HG03442 (cell line): ENCODE measurements around the gene PSMD12.
"Not testable (repeated sequence)": the region's sequence is repeated elsewhere in the genome, so short reads cannot be mapped to it uniquely, and the experiment has no call there.

ENCODE experiments used
- ATAC-seq: cut with Tn5 transposase; IDR thresholded peaks from one replicate; pipeline ENCODE4 v1.9.1; 2021; ENCODE audit warnings: mild to moderate bottlenecking, moderate library complexity; ENCODE audit not compliant: unreplicated experiment

The PSMD12 gene

DNA sequence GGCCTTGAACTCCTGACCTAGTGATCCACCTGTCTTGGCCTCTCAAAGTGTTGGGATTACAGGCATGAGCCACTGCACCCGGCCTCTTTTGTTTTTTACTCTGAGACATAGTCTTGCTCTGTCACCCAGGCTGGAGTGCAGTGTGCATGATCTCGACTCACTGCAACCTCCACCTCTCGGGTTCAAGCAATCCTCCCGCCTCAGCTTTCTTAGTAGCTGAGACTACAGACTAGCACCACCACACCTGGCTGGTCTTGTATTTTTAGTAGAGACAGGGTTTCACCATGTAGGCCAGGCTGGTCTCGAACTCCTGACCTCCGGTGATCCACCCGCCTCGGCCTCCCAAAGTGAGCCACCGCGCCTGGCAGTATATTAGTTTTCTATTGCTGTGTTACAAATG, 22.2 kb upstream of the PSMD12 start:
- not testable (repeated sequence) for ATAC-seq

DNA sequence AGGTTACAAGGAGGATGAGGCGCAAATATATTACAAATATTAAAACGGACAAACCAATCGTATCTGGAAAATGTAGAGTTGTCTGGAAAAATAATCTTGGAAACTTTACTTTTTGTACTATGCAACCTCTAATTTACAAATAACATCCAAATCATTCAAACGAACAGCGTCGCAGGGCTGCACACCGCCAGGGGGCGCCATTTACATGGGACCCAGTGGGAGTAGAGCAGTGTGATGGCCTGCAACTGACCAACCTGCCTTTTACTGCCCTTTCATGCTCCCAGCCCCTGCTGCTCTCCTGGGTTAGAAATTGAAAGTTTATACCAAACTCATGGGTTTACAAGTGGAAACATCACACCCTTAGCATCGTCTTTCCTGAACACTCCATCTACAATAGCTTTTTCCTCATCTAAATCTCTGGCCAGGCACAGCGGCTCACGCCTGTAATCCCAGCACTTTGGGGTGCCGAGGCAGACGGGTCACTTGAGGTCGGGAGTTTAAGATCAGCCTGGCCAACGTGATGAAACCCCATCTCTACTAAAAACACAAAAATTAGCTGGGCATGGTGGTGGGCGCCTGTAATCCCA, 20.7 kb upstream of the PSMD12 start:
- ATAC-seq = no peak

DNA sequence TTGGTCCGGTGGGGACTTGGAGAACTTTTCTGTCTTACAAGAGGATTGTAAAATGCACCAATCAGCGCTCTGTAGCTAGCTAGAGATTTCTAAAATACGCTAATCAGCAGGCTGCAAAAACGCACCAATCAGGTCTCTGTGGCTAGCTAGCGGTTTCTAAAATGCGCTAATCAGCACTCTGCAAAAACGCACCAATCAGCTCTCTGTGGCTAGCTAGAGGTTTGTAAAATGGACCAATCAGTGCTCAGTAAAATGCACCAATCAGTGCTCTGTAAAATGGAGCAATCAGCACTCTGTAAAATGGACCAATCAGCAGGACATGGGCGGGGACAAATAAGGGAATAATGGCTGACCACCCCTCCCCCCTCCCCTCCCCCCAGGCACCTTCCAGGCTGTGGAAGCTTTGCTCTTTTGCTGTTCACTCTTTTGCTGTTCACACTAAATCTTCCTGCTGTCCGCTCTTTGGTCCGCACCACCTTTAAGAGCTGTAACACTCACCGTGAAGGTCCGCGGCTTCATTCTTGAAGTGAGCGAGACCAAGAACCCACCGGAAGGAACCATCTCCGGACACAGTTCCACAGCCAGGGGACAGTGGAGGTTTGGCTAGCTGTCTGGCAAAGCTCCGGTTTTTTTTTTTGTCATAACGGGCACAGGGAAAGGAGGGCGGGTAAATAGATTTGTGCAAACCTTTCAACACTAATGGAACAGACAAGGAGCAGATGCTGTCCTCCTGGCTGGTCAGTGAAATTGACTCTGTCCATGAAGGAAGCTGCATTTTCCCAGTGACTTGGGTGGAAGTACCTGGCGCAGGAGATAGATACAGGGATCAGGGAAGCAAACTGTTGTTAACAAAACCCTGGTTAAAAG, 19.0 kb upstream of the PSMD12 start:
- ATAC-seq = no peak

DNA sequence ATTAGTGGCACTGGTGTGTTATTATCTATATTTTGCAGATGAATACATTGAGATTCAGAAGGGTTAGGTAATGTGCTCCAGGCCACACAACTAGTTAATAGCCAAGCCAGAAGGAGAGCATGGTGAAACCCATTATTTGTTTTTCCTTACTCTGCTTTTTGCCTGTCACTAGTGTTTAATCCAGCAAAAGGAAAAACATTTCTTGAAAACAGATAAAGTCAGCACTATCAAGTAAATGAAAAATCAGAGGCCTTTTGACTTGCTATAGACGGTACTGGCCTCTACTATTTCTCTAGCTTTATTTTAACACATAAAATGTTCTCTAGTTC, 15.5 kb upstream of the PSMD12 start:
- ATAC-seq = no peak

DNA sequence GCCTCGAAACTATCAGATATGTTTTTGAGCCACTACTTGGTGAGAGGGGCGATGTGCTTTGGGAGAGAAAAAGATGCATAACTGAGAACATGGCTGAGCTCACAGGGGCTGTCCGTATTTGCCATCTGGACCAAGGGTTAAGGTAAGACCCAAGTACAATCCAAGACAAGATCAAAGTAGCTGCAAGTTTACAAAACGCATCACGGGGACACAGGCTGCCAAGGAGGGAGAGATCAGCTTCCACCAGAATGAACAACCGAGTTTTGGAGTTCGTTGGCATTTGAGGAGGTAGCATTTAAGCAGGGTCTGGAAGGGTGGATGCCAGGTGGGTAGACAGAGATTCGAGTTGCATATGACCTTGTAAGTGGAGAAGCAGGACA, 12.9 kb upstream of the PSMD12 start:
- ATAC-seq = no peak

DNA sequence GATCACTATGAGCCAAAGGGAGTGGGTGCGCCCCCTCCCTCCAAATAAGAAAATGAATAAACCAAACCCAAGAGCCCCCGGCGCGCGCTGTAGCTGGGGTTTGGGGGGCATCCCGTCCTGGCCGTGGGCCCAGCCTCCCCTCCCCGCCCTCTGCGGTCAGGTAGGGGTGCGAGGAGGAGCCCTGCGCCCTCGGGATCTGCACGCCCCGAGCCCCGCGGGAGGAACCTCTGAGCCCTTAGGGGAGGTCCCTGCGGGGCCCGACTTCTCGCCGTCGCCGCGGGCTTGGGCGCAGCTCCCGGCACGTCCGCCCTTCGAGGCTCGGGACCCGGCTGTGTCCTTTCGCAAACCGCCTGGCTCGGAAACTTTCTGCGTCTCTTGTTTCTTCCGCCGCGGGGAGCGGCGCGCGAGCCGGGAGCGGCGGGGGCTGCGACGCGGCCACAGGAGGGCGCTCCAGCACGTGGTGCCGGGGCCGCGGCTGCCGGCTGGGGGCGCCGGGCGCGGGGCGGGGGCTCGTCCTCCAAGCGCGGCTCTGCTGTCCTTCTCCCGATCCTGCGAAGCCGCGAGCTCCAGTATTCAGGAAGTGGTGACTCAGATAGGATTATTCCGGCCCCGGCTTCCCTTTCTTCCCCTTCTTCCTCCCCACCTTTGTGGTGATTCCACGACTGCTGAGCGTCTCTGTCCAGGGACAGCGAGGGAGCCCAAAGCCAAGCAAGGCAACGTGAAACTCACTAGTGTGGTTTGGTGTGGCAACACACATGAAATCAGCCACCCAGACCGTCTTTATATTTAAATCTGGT, 12.3 kb upstream of the PSMD12 start:
- no peak for ATAC-seq

DNA sequence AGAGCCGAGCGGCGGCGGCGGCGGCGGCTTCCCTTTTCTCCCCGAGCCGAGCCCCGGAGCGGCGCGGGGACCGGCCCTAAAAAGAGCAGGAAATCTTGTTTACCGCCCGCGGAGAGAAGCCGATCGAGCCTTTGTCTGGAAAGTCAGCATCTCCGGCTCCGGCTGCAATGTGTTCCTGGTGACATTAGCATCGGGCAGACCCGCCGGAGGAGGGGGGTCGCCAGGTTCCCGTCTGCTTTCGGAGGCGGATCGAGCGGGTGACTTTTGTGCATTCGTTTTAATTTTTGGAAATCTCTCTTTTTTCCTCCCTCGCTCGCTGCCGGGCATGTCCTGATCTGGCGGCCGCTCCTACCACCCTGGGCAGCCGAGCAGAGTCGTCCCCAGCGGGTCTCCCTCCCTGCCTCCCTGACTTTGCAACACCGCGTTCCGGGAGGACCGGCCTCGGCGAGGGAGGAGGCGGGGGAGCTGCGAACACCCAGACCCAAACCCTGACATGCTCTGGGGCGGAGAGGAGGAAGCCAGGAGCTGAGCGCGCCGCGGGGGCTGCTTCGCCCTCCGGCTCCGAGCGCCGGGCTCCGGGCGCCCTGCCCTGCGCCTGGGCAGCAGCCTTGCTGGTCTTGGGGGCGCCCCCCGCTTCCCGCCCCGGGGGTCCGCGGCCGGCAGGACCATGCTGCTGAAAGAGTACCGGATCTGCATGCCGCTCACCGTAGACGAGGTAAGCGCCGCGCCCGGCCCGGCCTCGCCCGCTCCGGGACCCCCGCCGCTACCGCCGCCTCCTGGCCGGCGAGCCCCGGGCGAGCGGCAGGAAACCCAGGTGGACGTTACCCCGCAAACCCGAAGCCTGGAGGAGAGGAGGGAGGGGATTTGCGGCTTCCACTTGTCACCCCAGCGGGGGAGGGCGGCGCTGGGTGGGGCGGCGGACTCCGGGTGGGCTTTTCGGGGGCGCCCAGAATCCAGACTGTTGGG, 11.4 kb upstream of the PSMD12 start:
- no peak for ATAC-seq

DNA sequence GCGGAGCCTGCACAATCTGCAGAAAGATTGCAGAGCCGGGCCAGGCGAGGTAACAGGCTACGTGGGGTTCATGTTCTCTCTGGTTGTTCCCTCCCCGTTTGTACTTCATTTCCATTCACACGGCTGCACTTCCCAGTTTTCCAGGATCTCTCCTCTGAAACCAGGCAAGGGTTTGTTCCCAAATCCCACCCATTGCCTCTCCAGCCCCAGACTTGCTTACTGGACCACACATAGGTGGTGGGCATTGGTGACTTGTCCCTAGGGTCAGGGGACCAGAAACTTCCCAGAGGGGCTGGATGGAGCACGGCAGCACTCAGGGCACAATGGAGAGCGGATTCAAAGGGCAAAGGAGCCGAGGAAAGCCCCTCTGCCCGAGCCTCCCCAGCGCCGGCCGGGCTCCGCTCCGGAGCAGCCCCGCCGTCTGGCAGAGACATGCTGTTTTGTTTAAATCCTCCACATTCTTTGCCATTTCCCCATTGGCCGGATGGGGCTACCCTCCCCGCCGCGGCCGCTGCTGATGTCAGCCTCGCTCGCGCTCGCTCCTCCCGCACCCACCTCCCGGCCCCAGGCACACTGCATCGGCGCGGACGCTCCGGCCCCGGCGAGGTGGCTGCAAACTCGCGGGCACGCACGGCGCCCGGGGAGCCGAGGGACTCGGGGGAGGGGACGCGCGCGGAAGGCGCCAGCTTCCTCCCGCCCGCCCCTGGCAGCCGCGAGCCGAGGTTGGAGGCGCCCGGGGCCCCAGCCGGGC, 10.5 kb upstream of the PSMD12 start, which contains the start of gene PITPNC1:
TSS of gene PITPNC1 (plus strand) at position 545 of the 751 bp plus-strand sequence.
- ATAC-seq = peak; percentile 67

DNA sequence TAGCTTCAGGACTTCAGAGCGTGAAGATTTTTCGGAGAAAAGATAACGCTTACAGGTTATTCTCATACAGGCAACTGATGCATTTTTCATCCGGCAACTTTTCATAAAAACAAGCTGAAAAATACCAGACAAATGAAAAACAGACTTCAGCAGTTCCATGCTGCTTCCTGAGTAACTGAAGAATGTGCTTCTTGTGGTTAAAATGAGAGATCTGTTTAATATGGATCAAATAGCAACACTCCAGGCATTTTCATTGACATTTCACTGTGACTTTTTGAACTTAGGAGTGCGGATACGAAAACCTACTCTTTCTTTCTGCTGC, 10.0 kb upstream of the PSMD12 start:
- no peak for ATAC-seq

DNA sequence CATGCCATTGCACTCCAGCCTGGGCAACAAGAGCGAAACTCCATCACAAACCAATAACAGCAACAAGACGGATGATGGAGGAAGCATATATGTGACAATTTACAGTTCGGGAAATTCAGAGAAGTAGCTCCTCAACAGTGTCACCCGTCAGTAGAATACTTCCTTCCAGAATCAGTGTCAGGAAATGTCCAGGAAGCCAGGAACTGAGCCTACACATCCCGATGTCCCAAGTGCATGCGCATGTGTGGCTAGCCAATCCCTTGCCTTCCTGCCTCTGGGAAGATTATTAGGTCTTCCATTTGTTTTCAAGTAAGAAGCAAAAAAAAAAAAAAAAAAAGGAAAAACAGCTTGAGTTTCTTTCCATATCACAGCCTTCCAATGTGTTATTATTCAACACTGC, 9.3 kb upstream of the PSMD12 start:
- no peak for ATAC-seq

DNA sequence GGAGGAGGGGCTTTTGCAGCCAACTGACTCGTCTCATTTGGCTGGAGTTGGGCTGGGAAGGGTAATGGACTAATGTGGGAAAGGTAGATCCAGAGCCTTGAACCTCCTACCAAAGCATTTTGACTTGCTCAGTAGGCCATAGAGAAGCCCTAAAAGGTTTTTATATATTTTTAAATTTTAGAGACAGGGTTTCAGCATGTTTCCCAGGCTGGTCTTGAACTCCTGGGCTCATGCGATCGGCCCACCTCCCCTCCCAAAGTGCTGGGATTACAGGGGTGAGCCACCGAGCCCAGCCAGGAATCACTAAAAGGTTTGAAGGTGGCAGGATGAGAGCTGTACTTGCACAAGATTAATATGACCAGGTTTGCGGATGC, 8.7 kb upstream of the PSMD12 start:
- no peak for ATAC-seq

DNA sequence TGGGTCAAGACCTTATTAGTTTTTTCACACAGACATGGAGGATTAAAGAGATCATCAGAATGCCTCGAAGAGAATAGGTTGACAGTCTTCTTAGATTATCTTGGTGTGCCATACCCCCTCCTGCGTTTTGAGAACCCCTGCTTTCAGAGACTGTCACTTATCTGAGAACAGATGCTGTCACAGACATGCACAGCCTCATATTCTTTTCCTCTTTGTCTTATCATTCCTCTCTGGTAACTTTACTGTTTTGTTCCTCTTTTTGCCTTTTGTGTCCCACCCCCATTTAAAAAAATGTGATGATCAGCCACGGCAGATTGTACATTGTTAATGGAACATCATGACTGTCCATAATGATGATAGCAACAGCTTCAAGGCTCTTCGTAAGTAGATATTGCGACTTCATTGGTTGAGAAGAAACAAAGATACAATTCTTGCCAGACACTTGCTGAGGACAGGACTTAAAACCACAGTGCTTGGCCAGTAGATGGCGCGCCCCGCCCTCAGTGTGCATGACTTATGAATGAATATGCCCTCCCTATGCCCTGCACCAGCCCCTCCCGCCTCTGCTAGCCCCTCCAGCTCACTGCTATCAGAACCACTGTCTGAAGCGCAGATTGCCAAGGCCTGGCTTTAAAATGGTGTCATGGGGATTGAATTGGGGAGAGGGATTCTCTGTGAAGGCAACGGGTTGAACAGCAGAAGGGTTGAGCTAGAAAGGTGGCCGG, 8.1 kb upstream of the PSMD12 start:
- peak; percentile 33 for ATAC-seq

DNA sequence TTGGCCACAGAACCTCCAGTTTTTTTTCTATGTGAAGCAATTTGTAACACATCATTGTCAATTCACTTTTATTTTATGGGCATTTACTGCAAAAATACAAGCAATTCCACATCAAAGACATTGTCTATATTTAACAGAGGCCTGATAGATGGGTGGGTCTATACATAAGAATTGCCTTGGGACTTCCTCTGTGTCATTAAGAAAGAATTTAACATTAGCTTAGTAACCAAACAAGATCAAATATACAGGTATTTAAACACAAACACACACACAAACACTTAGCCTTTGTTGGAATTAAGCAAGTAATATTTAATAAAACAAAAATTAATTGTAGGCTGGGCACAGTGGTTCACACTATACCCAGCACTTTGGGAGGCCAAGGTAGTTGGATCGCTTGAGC, 6.4 kb upstream of the PSMD12 start:
- ATAC-seq = no peak

DNA sequence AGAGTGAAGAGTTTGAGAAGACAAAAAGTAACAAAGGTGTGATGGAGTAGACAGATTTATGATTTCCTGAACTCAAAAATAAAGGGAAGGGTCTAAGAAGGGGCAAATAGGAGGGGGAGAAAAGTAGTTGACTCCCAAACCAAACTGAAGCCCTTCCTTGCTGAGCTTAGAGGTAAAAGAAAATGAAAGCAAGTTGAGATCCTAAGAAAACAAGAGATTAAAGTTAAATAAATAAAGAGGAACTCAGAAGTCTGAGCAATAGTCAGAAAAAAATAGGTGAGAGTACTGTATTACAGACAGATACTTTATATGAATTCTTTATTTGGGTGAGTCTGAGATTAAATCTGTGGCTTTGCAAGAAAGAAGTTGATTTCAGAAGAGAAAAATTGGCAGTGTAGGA, 3.3 kb upstream of the PSMD12 start:
- no peak for ATAC-seq

DNA sequence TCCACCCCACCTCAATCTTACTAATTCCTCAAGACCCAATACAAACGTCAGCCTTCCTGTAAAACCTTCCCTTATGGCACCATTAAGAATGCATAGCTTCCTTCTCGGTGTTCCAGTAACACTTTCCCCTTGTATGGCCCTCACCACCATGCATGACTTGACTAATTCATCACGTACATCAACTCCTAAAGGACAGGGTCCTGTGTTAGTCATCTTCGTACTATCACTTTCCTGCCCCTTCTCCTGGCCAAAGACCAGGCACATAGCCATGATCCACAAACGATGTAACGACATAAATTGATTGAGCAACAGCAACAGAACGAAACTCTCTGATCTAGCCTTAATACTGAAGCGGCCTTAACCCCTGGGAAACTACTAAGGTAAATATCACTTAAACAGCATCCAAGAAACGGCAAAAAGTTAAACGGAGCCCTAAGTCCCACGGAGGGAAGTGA, 612 bp downstream of the PSMD12 start:
- ATAC-seq = no peak

DNA sequence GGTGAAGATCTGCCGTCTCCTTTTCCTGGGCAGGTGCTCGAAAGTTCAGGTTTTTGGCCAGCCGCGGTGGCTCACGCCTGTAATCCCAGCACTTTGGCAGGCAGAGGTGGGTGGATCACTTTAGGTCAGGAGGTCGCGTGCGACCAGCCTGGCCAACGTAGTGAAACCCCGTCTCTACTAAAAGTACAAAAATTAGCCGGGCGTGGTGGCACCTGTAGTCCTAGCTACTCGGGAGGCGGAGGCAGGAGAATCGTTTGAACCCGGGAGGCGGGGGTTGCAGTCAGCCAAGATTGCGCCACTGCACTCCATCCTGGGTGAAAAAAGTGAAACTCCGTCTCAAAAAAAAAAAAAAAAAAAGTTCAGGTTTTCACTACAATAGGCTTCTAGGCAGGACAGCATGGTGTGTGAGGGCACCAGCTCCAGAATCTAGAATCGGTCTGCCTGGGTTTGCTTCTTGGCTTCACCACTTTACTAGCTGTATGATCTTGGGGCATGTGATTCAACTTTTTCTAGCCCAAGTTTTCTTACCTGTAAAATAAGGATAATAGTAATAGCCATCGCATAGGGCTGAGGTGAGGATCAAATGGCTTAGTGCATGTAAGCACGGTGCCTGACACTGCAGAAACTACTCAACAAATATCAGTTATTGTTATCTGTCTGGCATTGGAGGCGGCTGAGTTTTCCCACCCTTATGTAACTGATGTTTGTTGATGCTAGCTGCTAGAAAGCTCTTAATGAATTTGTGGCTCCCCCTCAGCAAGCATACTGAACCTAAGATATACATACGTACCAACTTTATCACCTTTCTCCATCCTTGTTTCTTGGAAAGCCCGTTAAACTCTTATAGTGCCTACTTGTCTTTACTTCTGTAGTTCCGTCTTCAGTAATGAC, 1.3 kb downstream of the PSMD12 start:
- ATAC-seq = no peak

DNA sequence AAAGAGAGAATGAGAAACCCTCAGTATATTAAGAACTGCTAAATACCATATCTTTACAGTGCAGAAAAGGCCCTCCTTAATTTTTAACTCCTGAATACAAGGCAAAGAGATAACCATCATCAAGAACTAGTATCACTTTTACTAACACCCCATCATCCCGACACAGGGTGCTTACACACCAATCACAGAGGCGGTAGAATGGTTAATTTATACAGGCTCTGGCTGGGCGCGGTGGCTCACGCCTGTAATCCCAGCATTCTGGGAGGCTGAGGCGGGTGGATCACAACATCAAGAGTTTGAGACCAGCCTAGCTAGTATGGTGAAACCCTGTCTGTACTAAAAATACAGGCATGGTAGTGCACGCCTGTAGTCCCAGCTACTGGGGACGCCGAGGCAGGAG, 4.2 kb downstream of the PSMD12 start:
- no peak for ATAC-seq

DNA sequence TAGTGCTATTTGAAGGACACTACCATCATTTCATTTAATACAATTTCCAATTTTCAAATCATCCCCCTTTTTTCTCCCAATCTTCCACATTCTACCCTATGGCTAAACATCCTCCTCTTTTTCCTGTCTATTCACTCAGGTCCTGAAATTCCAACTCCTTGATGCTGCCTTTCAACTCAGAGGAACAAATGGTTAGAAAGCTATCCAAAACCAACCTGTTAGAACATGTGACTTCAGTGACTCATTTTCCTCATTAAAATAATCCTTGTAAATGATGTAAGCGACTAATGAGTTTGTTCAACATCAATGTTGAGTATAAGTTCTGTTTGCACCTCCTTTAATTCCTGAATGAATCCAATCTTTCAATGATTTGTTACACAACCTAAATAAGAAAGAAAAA, 5.5 kb downstream of the PSMD12 start:
- ATAC-seq = no peak
